ENCODE measurements around the gene ST8SIA6. TPM values are rescaled to one million over a fixed set of nuclear protein-coding genes. Genes with fewer than 3 reads are reported as not detected.

ST8SIA6 gene
- total RNA-seq, 1 experiment from 2014 or later: not detected

DNA sequence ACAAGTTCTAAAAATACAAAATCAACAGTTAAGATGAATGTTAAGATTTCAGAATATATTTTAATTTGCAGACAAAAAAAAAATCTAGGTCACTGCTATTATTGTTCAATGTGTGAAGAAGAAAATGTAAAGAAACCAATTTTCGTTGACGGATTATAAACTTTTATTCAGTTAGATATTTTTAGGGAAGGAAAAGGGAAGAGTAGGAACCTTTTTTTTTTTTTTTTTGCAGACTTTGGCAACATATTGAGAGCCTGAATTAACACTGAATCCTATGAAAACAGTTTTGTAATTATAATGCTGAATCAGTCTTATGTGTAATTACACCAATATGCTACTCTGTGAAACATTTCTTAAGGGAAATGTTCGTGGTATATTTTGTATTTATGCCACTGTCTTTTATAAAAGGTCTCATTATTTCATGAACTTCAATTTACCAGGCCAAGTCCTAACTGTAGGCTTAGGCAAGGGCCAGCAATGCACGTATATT lies 106.3 kb downstream of the ST8SIA6 start:
- no TSS peak for BruUV-seq (replicated peaks)
- no peak for DNase-seq (ENCODE audit: low spot score)
- CTCF ChIA-PET: interaction anchor here (1.1 to 1.2 kb wide), 2 partner anchors 22 to 28 kb away, joined by 3 read pairs; no protein-coding TSS in a partner anchor
- no peak overlapping the region for H3K27ac ChIP-seq (ENCODE audit: low read depth, low read length, poor library complexity, severe bottlenecking)
- H3K36me3 ChIP-seq (ENCODE audit: insufficient read depth, low read length, poor library complexity, severe bottlenecking): no peaks in the 10 kb centered on the region
- peaks cover 5% of the 10 kb centered on the region for H3K9me3 ChIP-seq (ENCODE audit: low read depth, low read length, poor library complexity, severe bottlenecking)
- no peak overlapping the region for H3K4me3 ChIP-seq (ENCODE audit: low read depth, low read length, poor library complexity, severe bottlenecking)
- peaks cover 13% of the 10 kb centered on the region for H3K4me1 ChIP-seq (ENCODE audit: insufficient read depth, low read length, poor library complexity, severe bottlenecking)
- no peak for TF ChIP-seq EZH2 (IDR thresholded peaks at IDR 0.05; ENCODE audit: borderline replicate concordance, low read depth, low read length, poor library complexity, severe bottlenecking)
- TF ChIP-seq, protein P1, sequence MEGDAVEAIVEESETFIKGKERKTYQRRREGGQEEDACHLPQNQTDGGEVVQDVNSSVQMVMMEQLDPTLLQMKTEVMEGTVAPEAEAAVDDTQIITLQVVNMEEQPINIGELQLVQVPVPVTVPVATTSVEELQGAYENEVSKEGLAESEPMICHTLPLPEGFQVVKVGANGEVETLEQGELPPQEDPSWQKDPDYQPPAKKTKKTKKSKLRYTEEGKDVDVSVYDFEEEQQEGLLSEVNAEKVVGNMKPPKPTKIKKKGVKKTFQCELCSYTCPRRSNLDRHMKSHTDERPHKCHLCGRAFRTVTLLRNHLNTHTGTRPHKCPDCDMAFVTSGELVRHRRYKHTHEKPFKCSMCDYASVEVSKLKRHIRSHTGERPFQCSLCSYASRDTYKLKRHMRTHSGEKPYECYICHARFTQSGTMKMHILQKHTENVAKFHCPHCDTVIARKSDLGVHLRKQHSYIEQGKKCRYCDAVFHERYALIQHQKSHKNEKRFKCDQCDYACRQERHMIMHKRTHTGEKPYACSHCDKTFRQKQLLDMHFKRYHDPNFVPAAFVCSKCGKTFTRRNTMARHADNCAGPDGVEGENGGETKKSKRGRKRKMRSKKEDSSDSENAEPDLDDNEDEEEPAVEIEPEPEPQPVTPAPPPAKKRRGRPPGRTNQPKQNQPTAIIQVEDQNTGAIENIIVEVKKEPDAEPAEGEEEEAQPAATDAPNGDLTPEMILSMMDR (conservative IDR thresholded peaks at IDR 0.05; ENCODE audit: low read depth, low read length): no peak
- H3K27me3 ChIP-seq (replicated peaks; ENCODE audit: insufficient read depth, low read depth, low read length, poor library complexity): no peaks in the 10 kb centered on the region
- intact Hi-C loops (cut with micrococcal nuclease; ENCODE audit: unreplicated experiment): no loop called here
- POLR2A ChIA-PET (ENCODE audit: low non-redundant PET): interaction anchor here (0.6 kb wide), 1 partner anchor 60 kb away, joined by 7 read pairs; no protein-coding TSS in a partner anchor

DNA sequence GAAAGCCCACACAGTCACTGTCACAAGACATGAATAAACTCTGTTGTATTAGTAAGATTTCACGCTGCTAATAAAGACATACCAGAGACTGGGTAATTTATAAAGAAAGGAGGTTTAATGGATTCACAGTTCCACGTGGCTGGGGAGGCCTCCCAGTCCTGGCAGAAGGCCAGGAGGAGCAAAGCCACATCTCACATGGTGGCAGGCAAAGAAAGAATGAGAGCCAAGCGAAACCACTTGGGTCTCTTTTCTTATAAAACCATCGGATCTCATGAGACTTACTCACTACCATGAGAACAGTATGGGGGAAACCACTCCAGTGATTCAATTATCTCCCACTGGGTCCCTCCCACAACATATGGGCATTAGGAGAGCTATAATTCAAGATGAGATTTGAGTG lies 110.2 kb downstream of the ST8SIA6 start:
- Histone ChIP-seq H3K9me3 (ENCODE audit: low read depth, low read length, poor library complexity, severe bottlenecking) (peaks cover 5% of the 10 kb centered on the region), H3K4me3 (ENCODE audit: low read depth, low read length, poor library complexity, severe bottlenecking) (no peak overlapping the region), H3K27ac (ENCODE audit: low read depth, low read length, poor library complexity, severe bottlenecking) (no peak overlapping the region), H3K27me3 (replicated peaks; ENCODE audit: insufficient read depth, low read depth, low read length, poor library complexity) (no peaks in the 10 kb centered on the region), H3K36me3 (ENCODE audit: insufficient read depth, low read length, poor library complexity, severe bottlenecking) (no peaks in the 10 kb centered on the region), H3K4me1 (ENCODE audit: insufficient read depth, low read length, poor library complexity, severe bottlenecking) (peaks cover 12% of the 10 kb centered on the region)
- DNase-seq (ENCODE audit: low spot score): peak; percentile 50
- intact Hi-C loops (cut with micrococcal nuclease; ENCODE audit: unreplicated experiment): no loop called here
- no TSS peak for BruUV-seq (replicated peaks)
- no peak for TF ChIP-seq EZH2 (IDR thresholded peaks at IDR 0.05; ENCODE audit: borderline replicate concordance, low read depth, low read length, poor library complexity, severe bottlenecking)
- TF ChIP-seq, protein P1 (conservative IDR thresholded peaks at IDR 0.05; ENCODE audit: low read depth, low read length): no peak
- CTCF ChIA-PET: no interaction called here
- POLR2A ChIA-PET (ENCODE audit: low non-redundant PET): no interaction called here

DNA sequence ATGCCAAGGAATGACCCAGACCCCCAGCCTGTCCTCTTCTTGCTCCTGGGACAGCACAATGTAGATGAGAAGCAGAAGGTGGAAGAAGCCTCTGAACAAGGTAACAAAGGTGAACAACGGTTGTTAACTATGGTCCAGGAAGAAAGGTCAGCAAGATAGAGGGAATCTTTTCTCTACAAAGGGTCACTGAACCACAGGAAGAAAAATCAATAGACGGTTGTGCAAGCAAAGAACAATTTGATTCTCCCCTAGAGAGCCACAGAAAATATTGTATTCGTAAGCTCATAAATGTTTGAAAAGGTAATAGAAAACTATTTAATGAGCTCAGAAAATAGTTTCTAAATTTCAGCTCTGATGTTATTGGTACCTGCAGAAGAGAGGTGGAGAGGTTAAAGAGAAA lies 111.3 kb downstream of the ST8SIA6 start:
- CTCF ChIA-PET: no interaction called here

More for the DNA sequence above, 111.3 kb downstream of the ST8SIA6 start:
- no peak for TF ChIP-seq EZH2 (IDR thresholded peaks at IDR 0.05; ENCODE audit: borderline replicate concordance, low read depth, low read length, poor library complexity, severe bottlenecking)
- TF ChIP-seq, protein P1 (conservative IDR thresholded peaks at IDR 0.05; ENCODE audit: low read depth, low read length): no peak
- no TSS peak for BruUV-seq (replicated peaks)
- Histone ChIP-seq H3K27me3 (replicated peaks; ENCODE audit: insufficient read depth, low read depth, low read length, poor library complexity) (no peaks in the 10 kb centered on the region), H3K4me3 (ENCODE audit: low read depth, low read length, poor library complexity, severe bottlenecking) (no peak overlapping the region), H3K27ac (ENCODE audit: low read depth, low read length, poor library complexity, severe bottlenecking) (no peak overlapping the region), H3K36me3 (ENCODE audit: insufficient read depth, low read length, poor library complexity, severe bottlenecking) (no peaks in the 10 kb centered on the region), H3K9me3 (ENCODE audit: low read depth, low read length, poor library complexity, severe bottlenecking) (peaks cover 5% of the 10 kb centered on the region), H3K4me1 (ENCODE audit: insufficient read depth, low read length, poor library complexity, severe bottlenecking) (peaks cover under 1% of the 10 kb centered on the region)
- POLR2A ChIA-PET (ENCODE audit: low non-redundant PET): no interaction called here
- intact Hi-C loops (cut with micrococcal nuclease; ENCODE audit: unreplicated experiment): no loop called here
- no peak for DNase-seq (ENCODE audit: low spot score)

Data from A673 (cell line).